A549 (cell line): Measurements from ENCODE around the gene ELANE. TPM values are rescaled to one million over a fixed set of nuclear protein-coding genes. Genes with fewer than 3 reads are reported as not detected.

Experiments
- ATAC-seq, 2 experiments: fragments of 200-7000 bp in 1 of 2; fragments of >200 bp in 1 of 2; cut with Nextera tagmentation in 1 of 2; cut with Tn5 transposase in 1 of 2; 3 replicates each; pipeline versions ENCODE4 v1.8.0 to v1.9.1; 2018 to 2020; ENCODE audit warnings: mild to moderate bottlenecking in 1 of 2, moderate library complexity in 1 of 2
- CTCF ChIA-PET: fragments of 300-600 bp; sonication (Branson Sonifier 250); formaldehyde crosslinking; extraction: SDS; loops from one replicate; lab custom pipeline; 2021; ENCODE audit warnings: antibody characterized with exemption, inconsistent platforms; lab: Yijun Ruan, JAX
- POLR2A ChIA-PET: fragments of 350-600 bp; formaldehyde crosslinking; extraction: SDS; loops from one replicate; lab custom pipeline; 2021; ENCODE audit warnings: antibody characterized with exemption, inconsistent platforms; lab: Yijun Ruan, JAX
- DNase-seq, 2 experiments: peaks; one replicate each; pipeline versions ENCODE4 v3.0.0 to v3.0.0-alpha.2; 2011 to 2016; ENCODE audit warnings: low read depth in 1 of 2, low spot score in 1 of 2
- FAIRE-seq: peaks from 2 replicates; lab custom pipeline; 2011; peaks lifted over from hg19 to GRCh38; lab: Jason Lieb, UNC
- H3K27ac ChIP-seq, 2 experiments: fragments of >200 bp; sonication (Bioruptor Twin); formaldehyde crosslinking; 3 replicates each; pipeline ENCODE4 v1.5.1; 2016 to 2017
- H3K4me1 ChIP-seq: fragments of >200 bp; sonication (Bioruptor Twin); formaldehyde crosslinking; 3 replicates; pipeline ENCODE4 v1.6.1; 2016
- H3K4me2 ChIP-seq: fragments of >200 bp; sonication (Bioruptor Twin); formaldehyde crosslinking; 3 replicates; pipeline ENCODE4 v1.6.1; 2016
- H3K4me3 ChIP-seq: fragments of >200 bp; sonication (Bioruptor Twin); formaldehyde crosslinking; 3 replicates; pipeline ENCODE4 v1.5.1; 2016
- H3K9me3 ChIP-seq: fragments of >200 bp; sonication (Bioruptor Twin); formaldehyde crosslinking; 3 replicates; pipeline ENCODE4 v1.6.1; 2016
- BCL3 ChIP-seq: fragments of >200 bp; sonication (Bioruptor Twin); formaldehyde crosslinking; IDR thresholded peaks from 3 replicates; pipeline ENCODE4 v1.6.1; 2016
- CHD4 ChIP-seq: fragments of 200-600 bp; sonication (generic); IDR thresholded peaks from 2 replicates; pipeline ENCODE4 v1.6.1; 2016; ENCODE audit warnings: antibody characterized with exemption, mild to moderate bottlenecking, borderline replicate concordance
- CTCF ChIP-seq: fragments of >200 bp; sonication (Bioruptor Twin); formaldehyde crosslinking; IDR thresholded peaks from 3 replicates; pipeline ENCODE4 v1.5.1; 2016
- E2F6 ChIP-seq: IDR thresholded peaks from 2 replicates; pipeline ENCODE4 v1.6.1; 2012; ENCODE audit warnings: low read depth, borderline replicate concordance
- EHMT2 ChIP-seq: fragments of 200-600 bp; sonication (generic); IDR thresholded peaks from 2 replicates; pipeline ENCODE4 v1.6.1; 2016; ENCODE audit warnings: antibody characterized with exemption, low read depth, mild to moderate bottlenecking, moderate library complexity
- ELK1 ChIP-seq: fragments of 150-350 bp; IDR thresholded peaks from 2 replicates; pipeline ENCODE4 v1.6.1; 2014; ENCODE audit warnings: low read depth, mild to moderate bottlenecking, low read length
- FOSB ChIP-seq: fragments of 250-450 bp; sonication (Bioruptor Pico); IDR thresholded peaks from 2 replicates; pipeline ENCODE4 v1.5.0; 2020; ENCODE audit warnings: mild to moderate bottlenecking, moderate library complexity
- FOSL2 ChIP-seq, 2 experiments: fragments of 450-650 bp in 1 of 2; fragments of >200 bp in 1 of 2; sonication (Bioruptor Twin) in 1 of 2; formaldehyde crosslinking; IDR thresholded peaks; 2 replicates each; pipeline versions ENCODE4 v1.5.0 to v1.6.1; 2016 to 2020; ENCODE audit warnings: mild to moderate bottlenecking in 1 of 2, moderate library complexity in 1 of 2
- FOXS1 ChIP-seq: fragments of 250-450 bp; sonication (Bioruptor Pico); IDR thresholded peaks from 2 replicates; pipeline ENCODE4 v1.5.0; 2020; ENCODE audit warnings: mild to moderate bottlenecking, moderate library complexity
- GATA3 ChIP-seq: IDR thresholded peaks from 2 replicates; pipeline ENCODE4 v1.6.1; 2012; ENCODE audit warnings: borderline replicate concordance
- HES2 ChIP-seq: fragments of >200 bp; sonication (Bioruptor Twin); formaldehyde crosslinking; IDR thresholded peaks from 2 replicates; pipeline ENCODE4 v1.6.1; 2016
- HEYL ChIP-seq: fragments of 250-450 bp; sonication (Bioruptor Pico); IDR thresholded peaks from 2 replicates; pipeline ENCODE4 v1.8.0; 2021; ENCODE audit warnings: mild to moderate bottlenecking, moderate library complexity
- HOXB13 ChIP-seq: fragments of 250-450 bp; sonication (Bioruptor Pico); IDR thresholded peaks from 2 replicates; pipeline ENCODE4 v1.5.0; 2020; ENCODE audit warnings: low read depth, mild to moderate bottlenecking, moderate library complexity
- JUNB ChIP-seq: fragments of >200 bp; sonication (Bioruptor Twin); formaldehyde crosslinking; IDR thresholded peaks from 2 replicates; pipeline ENCODE4 v1.6.1; 2016
- MAFK ChIP-seq: fragments of 450-650 bp; IDR thresholded peaks from 2 replicates; pipeline ENCODE4 v1.6.1; 2014; ENCODE audit not compliant: partially characterized antibody
- MAX ChIP-seq: IDR thresholded peaks from 2 replicates; pipeline ENCODE4 v1.6.1; 2012
- MAZ ChIP-seq: fragments of 150-350 bp; IDR thresholded peaks from 2 replicates; pipeline ENCODE4 v1.6.1; 2014; ENCODE audit warnings: antibody characterized with exemption, low read depth, low read length, borderline replicate concordance
- NPAS2 ChIP-seq: fragments of 250-450 bp; sonication (Bioruptor Pico); IDR thresholded peaks from 2 replicates; pipeline ENCODE4 v1.8.0; 2022; ENCODE audit warnings: mild to moderate bottlenecking, moderate library complexity, borderline replicate concordance
- NR3C1 ChIP-seq: fragments of >200 bp; sonication (Bioruptor Twin); formaldehyde crosslinking; IDR thresholded peaks from 3 replicates; pipeline ENCODE4 v1.6.1; 2017
- PBX3 ChIP-seq: IDR thresholded peaks from 2 replicates; pipeline ENCODE4 v1.6.1; 2012
- RARB ChIP-seq: fragments of 250-450 bp; sonication (Bioruptor Pico); IDR thresholded peaks from 2 replicates; pipeline ENCODE4 v1.8.0; 2021; ENCODE audit warnings: mild to moderate bottlenecking, moderate library complexity
- RCOR1 ChIP-seq: fragments of 150-350 bp; IDR thresholded peaks from 2 replicates; pipeline ENCODE4 v1.6.1; 2014; ENCODE audit warnings: antibody characterized with exemption, low read length, low read depth
- RFX5 ChIP-seq: fragments of 450-650 bp; IDR thresholded peaks from 2 replicates; pipeline ENCODE4 v1.7.1; 2014; ENCODE audit warnings: antibody characterized with exemption, mild to moderate bottlenecking, moderate library complexity
- RNF2 ChIP-seq: fragments of 200-600 bp; sonication (generic); IDR thresholded peaks from 2 replicates; pipeline ENCODE4 v1.6.1; 2016; ENCODE audit warnings: low read depth, mild to moderate bottlenecking, antibody characterized with exemption, moderate library complexity, borderline replicate concordance
- TFCP2L1 ChIP-seq: fragments of 250-450 bp; sonication (Bioruptor Pico); IDR thresholded peaks from 2 replicates; pipeline ENCODE4 v1.5.0; 2021; ENCODE audit warnings: mild to moderate bottlenecking
- WGBS: methylation state at CpG from one replicate; pipeline ENCODE4 v1.1.6; 2017; ENCODE audit errors: missing lambda C conversion rate; 5-methylcytosine and 5-hydroxymethylcytosine counted together
- polyA plus RNA-seq, 4 experiments: library from polyadenylated mRNA; depleted of rRNA in 3 of 4; stranded (reverse); fragments of >200 nt; fragmentation: RNase III in 1 of 4; extraction: RNeasy Plus Mini Kit Qiagen cat#74134 plus additional on column Dnase treatment in 1 of 4; gene quantifications; 2 replicates in 3 of 4; 3 replicates in 1 of 4; pipeline ENCODE4 v1.2.3, GENCODE V29; 2011 to 2017

Gene ELANE
- polyA plus RNA-seq, 2 of the 4 experiments (the other 2 are of a cell fraction): 0.15 to 0.35 TPM

- no peaks in the 10 kb centered on the region for H3K9me3 ChIP-seq
- TF ChIP-seq CTCF (no peak), PBX3 (no peak), RFX5 (no peak), MAX (no peak), MAFK (no peak), GATA3 (no peak), NR3C1 (no peak), EHMT2 (no peak), TFCP2L1 (CRISPR knock-in tag) (no peak), FOSB (CRISPR knock-in tag) (no peak), RARB (CRISPR knock-in tag) (no peak), JUNB (no peak), E2F6 (no peak), FOSL2 (IDR thresholded peaks at IDR 0.05) (no peak), FOSL2 (CRISPR knock-in tag; IDR thresholded peaks at IDR 0.05) (no peak), HOXB13 (CRISPR knock-in tag) (no peak), RNF2 (no peak)
- no peak overlapping the region for H3K27ac ChIP-seq
- no peak for FAIRE-seq
- no peak overlapping the region for H3K4me2 ChIP-seq
- CTCF ChIA-PET: interaction anchor here (1.7 kb wide), 1 partner anchor 31 kb away, joined by 3 read pairs; no protein-coding TSS in a partner anchor
- H3K4me3 ChIP-seq: no peak overlapping the region
- DNase-seq: no peak
- peaks cover 42% of the 10 kb centered on the region for H3K4me1 ChIP-seq
- POLR2A ChIA-PET: interaction anchor here (0.5 to 1.3 kb wide), 2 partner anchors 30 to 52 kb away, joined by 3 to 4 read pairs; no protein-coding TSS in a partner anchor
- no peak for ATAC-seq
- WGBS: 93% methylated on average over 23 of the region's 31 CpGs
Measured at GRCh38 chr19:803686-804418, 48.3 kb upstream of the ELANE start.

- TF ChIP-seq CHD4: no peak
- TF ChIP-seq FOXS1 (CRISPR knock-in tag): no peak
- no peak for TF ChIP-seq GATA3
- TF ChIP-seq RFX5: no peak
- TF ChIP-seq BCL3: no peak
- TF ChIP-seq EHMT2: no peak
- no peak for TF ChIP-seq MAZ
- TF ChIP-seq RCOR1: no peak
- TF ChIP-seq HEYL (CRISPR knock-in tag): no peak
- no peak for TF ChIP-seq MAFK
- TF ChIP-seq NPAS2: no peak
- no peak for TF ChIP-seq ELK1
- TF ChIP-seq HES2: no peak
- Histone ChIP-seq H3K27ac (no peak overlapping the region), H3K4me2 (no peak overlapping the region), H3K9me3 (no peaks in the 10 kb centered on the region), H3K4me3 (no peak overlapping the region), H3K4me1 (peaks cover 40% of the 10 kb centered on the region)
- ChIA-PET POLR2A (interaction anchor here (0.5 kb wide), 1 partner anchor 31 kb away, joined by 3 read pairs; no protein-coding TSS in a partner anchor), CTCF (no interaction called here)
- ATAC-seq (no peak), DNase-seq (no peak), FAIRE-seq (no peak)
- WGBS: 97% methylated on average over 14 of the region's 53 CpGs
Measured at GRCh38 chr19:804419-805165, 47.5 kb upstream of the ELANE start.
